ENCODE results near the gene SLC5A10. TPM values are rescaled to one million over a fixed set of nuclear protein-coding genes. Genes with fewer than 3 reads are reported as not detected.
A peak's percentile ranks its signal among the peaks of the same experiment; 100 is the strongest.

Gene SLC5A10
- total RNA-seq, 1 donor from 2014 or later, result not detected

DNA sequence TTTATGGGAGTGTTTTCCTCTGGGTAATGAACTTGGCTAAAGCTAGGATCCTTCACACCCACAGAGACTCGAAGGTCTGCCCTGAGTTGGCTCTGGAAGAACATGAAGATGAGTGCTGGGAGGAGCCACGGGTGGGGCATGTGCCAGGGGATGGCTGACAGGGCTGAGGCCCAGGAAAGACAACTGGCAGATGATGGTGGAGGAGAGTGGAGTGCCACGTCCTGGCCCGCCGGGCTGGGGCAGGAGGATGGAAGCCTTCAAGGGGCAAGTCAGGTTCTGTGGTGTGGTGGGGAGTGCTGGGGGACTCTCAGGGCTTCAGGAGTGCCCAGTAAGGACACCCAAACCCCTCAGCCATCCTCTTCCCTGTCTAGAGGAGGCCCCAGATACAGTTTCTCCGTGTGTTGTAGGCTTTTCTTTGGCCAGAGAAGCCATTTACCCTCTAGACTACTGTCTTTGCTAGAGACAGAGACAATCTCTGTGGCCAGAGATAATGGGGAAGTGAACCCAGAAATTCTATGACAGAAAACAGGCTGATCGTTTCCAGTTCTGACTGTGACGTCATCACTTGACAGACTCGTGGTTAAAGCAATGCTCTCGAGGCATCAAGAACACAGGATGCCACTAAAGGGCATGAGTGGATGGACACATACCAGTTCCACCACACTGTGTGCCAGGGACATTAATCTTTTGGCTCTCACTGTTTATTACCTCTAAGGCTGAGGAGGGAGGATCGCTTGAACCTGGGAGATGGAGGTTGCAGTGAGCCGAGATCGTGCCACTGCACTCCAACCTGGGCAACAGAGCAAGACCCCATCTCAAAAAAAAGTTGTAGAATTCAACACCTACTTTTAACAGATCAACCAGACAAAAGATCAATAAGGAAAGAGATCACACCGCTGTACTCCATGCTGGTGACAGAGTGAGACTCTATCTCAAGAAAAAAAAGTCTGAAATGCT, 18.6 kb upstream of the SLC5A10 start:
- Mint-ChIP-seq H3K27ac (no peak overlapping the region), H3K4me1 (peaks cover 15% of the 10 kb centered on the region), H3K36me3 (ENCODE audit: low read depth) (peaks cover 34% of the 10 kb centered on the region), H3K9me3 (no peaks in the 10 kb centered on the region), H3K4me3 (no peak overlapping the region), H3K27me3 (no peaks in the 10 kb centered on the region)
- ChIA-PET CTCF (no interaction called here), POLR2A (interaction anchor here (0.7 to 1.9 kb wide), 2 partner anchors 10 to 76 kb away, joined by 3 to 13 read pairs; partner anchors contain the start of gene PRPSAP2)
- DNase-seq (no peak), ATAC-seq (ENCODE audit: low read depth) (peak; percentile 61)
- intact Hi-C loops (cut with micrococcal nuclease), result no loop called here
- no peak for TF ChIP-seq CTCF (IDR thresholded peaks at IDR 0.05)

DNA sequence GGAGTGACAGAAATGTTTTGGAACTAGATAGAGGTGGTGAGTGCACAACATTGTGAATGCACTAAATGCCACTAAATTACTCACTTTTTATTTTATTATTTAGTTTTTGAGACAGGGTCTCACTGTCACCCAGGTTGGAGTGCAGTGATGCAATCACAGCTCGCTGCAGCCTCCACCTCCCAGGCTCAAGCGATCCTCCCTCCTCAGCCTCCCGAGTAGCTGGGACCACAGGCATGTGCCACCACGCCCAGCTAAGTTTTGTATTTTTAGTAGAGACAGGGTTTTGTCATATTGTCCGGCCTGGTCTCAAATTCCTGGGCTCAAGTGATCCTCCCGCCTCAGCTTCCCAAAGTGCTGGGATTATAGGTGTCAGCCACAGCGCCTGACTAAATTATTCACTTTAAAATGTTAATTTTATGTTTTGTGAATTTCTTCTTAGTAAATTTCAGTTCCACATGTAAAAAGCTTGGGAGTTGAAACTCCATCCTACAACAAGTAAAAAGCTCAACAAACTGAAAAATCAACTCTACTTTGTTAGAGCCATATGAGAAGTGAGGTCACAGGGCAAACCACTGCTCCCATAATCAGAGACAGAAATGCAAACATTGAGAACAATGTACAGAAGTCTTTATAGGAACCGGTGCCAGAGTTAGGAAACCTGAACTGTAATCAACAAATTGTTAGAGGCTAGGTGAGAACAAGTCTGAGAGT, 13.8 kb upstream of the SLC5A10 start:
- Mint-ChIP-seq H3K27ac (no peak overlapping the region), H3K9me3 (no peaks in the 10 kb centered on the region), H3K4me1 (peaks cover 8% of the 10 kb centered on the region), H3K4me3 (no peak overlapping the region), H3K27me3 (peaks cover 8% of the 10 kb centered on the region), H3K36me3 (ENCODE audit: low read depth) (no peaks in the 10 kb centered on the region)
- ATAC-seq (ENCODE audit: low read depth), result no peak
- intact Hi-C loops (cut with micrococcal nuclease), result no loop called here
- CTCF ChIA-PET, result no interaction called here
- POLR2A ChIA-PET, result interaction anchor here (0.6 to 0.8 kb wide), 2 partner anchors 24 to 44 kb away, joined by 5 to 6 read pairs; no protein-coding TSS in a partner anchor
- no peak for TF ChIP-seq CTCF (IDR thresholded peaks at IDR 0.05)
- DNase-seq, result no peak

DNA sequence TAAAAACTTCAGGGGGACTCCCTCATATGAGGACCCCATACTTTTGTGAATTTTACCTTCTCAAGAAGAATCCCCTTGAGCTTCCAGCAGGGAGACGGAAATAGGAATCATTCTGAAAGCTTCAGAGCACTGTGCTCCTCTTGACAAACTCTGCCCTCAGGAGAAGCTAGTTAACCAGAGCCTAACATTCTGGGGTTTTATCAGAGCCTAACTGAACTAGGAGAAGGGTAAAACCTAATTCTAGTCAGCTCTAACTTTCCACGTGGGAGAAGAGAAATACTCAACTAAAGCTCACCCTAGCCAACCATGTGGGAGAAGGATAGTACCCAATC, 13.3 kb upstream of the SLC5A10 start:
- no peak for ATAC-seq (ENCODE audit: low read depth)
- Mint-ChIP-seq H3K9me3 (no peaks in the 10 kb centered on the region), H3K4me3 (no peak overlapping the region), H3K36me3 (ENCODE audit: low read depth) (no peaks in the 10 kb centered on the region), H3K4me1 (peaks cover 2% of the 10 kb centered on the region), H3K27me3 (peaks cover 8% of the 10 kb centered on the region), H3K27ac (no peak overlapping the region)
- ChIA-PET POLR2A (interaction anchor here (0.6 to 0.8 kb wide), 2 partner anchors 25 to 44 kb away, joined by 5 to 6 read pairs; no protein-coding TSS in a partner anchor), CTCF (no interaction called here)
- DNase-seq, result no peak
- intact Hi-C loops (cut with micrococcal nuclease), result no loop called here
- no peak for TF ChIP-seq CTCF (IDR thresholded peaks at IDR 0.05)

GRCh38 chr17:18944646-18945045, 7.3 kb upstream of the SLC5A10 start:
- peak; percentile 79 for ATAC-seq (ENCODE audit: low read depth)
- Mint-ChIP-seq H3K27ac (no peak overlapping the region), H3K36me3 (ENCODE audit: low read depth) (no peaks in the 10 kb centered on the region), H3K27me3 (peaks cover 32% of the 10 kb centered on the region), H3K9me3 (no peaks in the 10 kb centered on the region), H3K4me3 (no peak overlapping the region), H3K4me1 (peaks cover 11% of the 10 kb centered on the region)
- ChIA-PET POLR2A (interaction anchor here (1.2 kb wide), 1 partner anchor 10 kb away, joined by 3 read pairs; no protein-coding TSS in a partner anchor), CTCF (interaction anchor here (0.7 to 0.9 kb wide), 2 partner anchors 17 to 87 kb away, joined by 3 to 4 read pairs; partner anchors contain the start of gene PRPSAP2)
- intact Hi-C loops (cut with micrococcal nuclease), result loop anchor here (5.0 kb wide), 1 partner anchor 42 kb away; no protein-coding TSS in a partner anchor
- no peak for DNase-seq
- no peak for TF ChIP-seq CTCF (IDR thresholded peaks at IDR 0.05)

DNA sequence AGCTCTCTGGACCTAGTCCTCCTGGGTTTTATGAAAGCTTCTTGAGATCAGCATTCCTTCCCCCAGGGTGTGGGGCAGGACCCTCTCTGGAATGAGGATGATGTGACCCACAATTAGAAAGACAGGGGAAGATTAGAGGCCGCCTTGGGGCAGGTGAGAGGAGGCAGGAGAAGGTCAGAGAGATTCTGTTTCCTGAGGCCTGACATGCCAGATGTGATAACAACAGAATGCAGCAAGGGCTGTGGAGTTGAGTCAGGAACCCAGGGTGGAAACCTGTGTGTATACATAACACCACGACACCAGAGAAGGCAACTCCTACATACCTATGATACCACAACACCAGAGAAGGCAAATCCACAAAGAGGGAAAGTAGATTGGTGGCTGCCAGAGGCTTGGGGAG, 5.4 kb upstream of the SLC5A10 start:
- intact Hi-C loops (cut with micrococcal nuclease), result no loop called here
- CTCF ChIA-PET, result no interaction called here
- POLR2A ChIA-PET, result interaction anchor here (0.7 kb wide), 1 partner anchor 1666 kb away, joined by 3 read pairs; no protein-coding TSS in a partner anchor

More for the DNA sequence above, 5.4 kb upstream of the SLC5A10 start:
- Mint-ChIP-seq H3K36me3 (ENCODE audit: low read depth) (no peaks in the 10 kb centered on the region), H3K9me3 (no peaks in the 10 kb centered on the region), H3K4me1 (peaks cover 11% of the 10 kb centered on the region), H3K27me3 (peaks cover 30% of the 10 kb centered on the region), H3K27ac (no peak overlapping the region), H3K4me3 (no peak overlapping the region)
- ATAC-seq (ENCODE audit: low read depth), result no peak
- no peak for DNase-seq
- TF ChIP-seq CTCF (IDR thresholded peaks at IDR 0.05), result no peak

All from activated B cell treated with CpG ODN at 0.5 μM for 24 hours (primary cell).